ENCODE measurements around the gene CRYGS.

DNA sequence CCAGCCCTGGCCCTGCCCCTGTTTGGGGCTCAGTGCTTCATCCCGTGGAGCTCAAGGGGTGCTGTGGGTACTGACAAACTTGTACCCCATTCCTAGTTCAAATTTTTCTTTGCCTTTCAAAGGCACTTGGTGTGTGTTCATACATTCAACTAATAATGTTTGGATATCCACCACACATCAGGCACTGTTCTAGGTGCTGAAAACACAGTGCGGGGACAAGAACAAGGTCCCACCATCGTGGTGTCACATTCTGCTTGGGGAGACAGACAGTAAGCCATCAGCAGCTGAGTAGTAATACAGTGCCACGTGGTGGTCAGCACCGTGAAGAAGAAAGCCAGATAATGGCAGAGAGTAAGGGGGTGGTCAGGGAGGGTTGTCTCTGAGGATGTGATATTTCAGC is 32.5 kb downstream of the CRYGS start:
- no peak for TF ChIP-seq RAD21 (IDR thresholded peaks at IDR 0.05; ENCODE audit: low read depth)
- TF ChIP-seq YY1 (IDR thresholded peaks at IDR 0.05; ENCODE audit: low read depth), result no peak
- no peak for TF ChIP-seq EGR1 (IDR thresholded peaks at IDR 0.05)
- TF ChIP-seq FOXM1 (IDR thresholded peaks at IDR 0.05; ENCODE audit: borderline replicate concordance, low read depth), result no peak
- TF ChIP-seq, protein P1, sequence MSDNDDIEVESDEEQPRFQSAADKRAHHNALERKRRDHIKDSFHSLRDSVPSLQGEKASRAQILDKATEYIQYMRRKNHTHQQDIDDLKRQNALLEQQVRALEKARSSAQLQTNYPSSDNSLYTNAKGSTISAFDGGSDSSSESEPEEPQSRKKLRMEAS (IDR thresholded peaks at IDR 0.05), result no peak
- TF ChIP-seq TEAD4 (IDR thresholded peaks at IDR 0.05), result no peak
- no peak for TF ChIP-seq TAF1 (IDR thresholded peaks at IDR 0.05; ENCODE audit: low read depth)
- TF ChIP-seq CEBPB (IDR thresholded peaks at IDR 0.05), result no peak
- no peak for TF ChIP-seq EP300 (IDR thresholded peaks at IDR 0.05; ENCODE audit: borderline replicate concordance)
- TF ChIP-seq CREB1 (IDR thresholded peaks at IDR 0.05; ENCODE audit: low read depth), result no peak
- TF ChIP-seq, protein P2, sequence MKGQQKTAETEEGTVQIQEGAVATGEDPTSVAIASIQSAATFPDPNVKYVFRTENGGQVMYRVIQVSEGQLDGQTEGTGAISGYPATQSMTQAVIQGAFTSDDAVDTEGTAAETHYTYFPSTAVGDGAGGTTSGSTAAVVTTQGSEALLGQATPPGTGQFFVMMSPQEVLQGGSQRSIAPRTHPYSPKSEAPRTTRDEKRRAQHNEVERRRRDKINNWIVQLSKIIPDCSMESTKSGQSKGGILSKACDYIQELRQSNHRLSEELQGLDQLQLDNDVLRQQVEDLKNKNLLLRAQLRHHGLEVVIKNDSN (IDR thresholded peaks at IDR 0.05), result no peak
- TF ChIP-seq TCF12 (IDR thresholded peaks at IDR 0.05; ENCODE audit: low read depth), result no peak

Data from Ishikawa (cell line).